ENCODE data around the gene BEX4. TPM values are rescaled to one million over a fixed set of nuclear protein-coding genes. Genes with fewer than 3 reads are reported as not detected.

BEX4 gene
- total and polyA plus RNA-seq, 2 of the 4 experiments (the other 2 are of a cell fraction) = 0.54 to 6.8 TPM

GRCh38 chrX:103236296-103236695 is 21.4 kb downstream of the BEX4 start:
- H3K27ac ChIP-seq (ENCODE audit: insufficient read depth, low read length) = no peak overlapping the region
- CTCF ChIA-PET = no interaction called here
- dilution Hi-C loops (cut with HindIII; ENCODE audit: low sequenced_read_pairs, unreplicated experiment) = no loop called here

More at GRCh38 chrX:103236296-103236695, 21.4 kb downstream of the BEX4 start:
- no peak overlapping the region for H4K91ac ChIP-seq (ENCODE audit: insufficient read depth, low read depth, low read length)
- H2BK5ac ChIP-seq (ENCODE audit: low read depth, low read length, poor library complexity, severe bottlenecking) = no peak overlapping the region
- WGBS, 2 experiments (ENCODE audit: extremely low coverage in 2 of 2, insufficient read length in 1 of 2) = no CpG with 5 or more reads among the region's 1 CpG
- H3K23ac ChIP-seq (ENCODE audit: low read depth, low read length) = no peak overlapping the region
- H3K4me3 ChIP-seq (ENCODE audit: insufficient read depth, low read depth, low read length) = no peak overlapping the region
- no peak overlapping the region for H4K8ac ChIP-seq (ENCODE audit: low read depth in 2 of 2, low read length in 2 of 2)
- no TSS peak for BruUV-seq (replicated peaks)
- H3K4me1 ChIP-seq (ENCODE audit: control insufficient read depth, insufficient read depth, low read length) = no peaks in the 10 kb centered on the region
- H3K9me3 ChIP-seq (ENCODE audit: control insufficient read depth, insufficient read depth, low read length) = no peaks in the 10 kb centered on the region
- no peak overlapping the region for H3K4me2 ChIP-seq (ENCODE audit: low read depth, low read length)
- no peak overlapping the region for H2AK5ac ChIP-seq (ENCODE audit: low read depth, low read length)
- no peak for TF ChIP-seq CEBPB (IDR thresholded peaks at IDR 0.05; ENCODE audit: low read depth, low read length)
- TF ChIP-seq, protein P1, sequence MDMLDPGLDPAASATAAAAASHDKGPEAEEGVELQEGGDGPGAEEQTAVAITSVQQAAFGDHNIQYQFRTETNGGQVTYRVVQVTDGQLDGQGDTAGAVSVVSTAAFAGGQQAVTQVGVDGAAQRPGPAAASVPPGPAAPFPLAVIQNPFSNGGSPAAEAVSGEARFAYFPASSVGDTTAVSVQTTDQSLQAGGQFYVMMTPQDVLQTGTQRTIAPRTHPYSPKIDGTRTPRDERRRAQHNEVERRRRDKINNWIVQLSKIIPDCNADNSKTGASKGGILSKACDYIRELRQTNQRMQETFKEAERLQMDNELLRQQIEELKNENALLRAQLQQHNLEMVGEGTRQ (IDR thresholded peaks at IDR 0.05; ENCODE audit: low read depth, low read length) = no peak
- TF ChIP-seq SMC3 (IDR thresholded peaks at IDR 0.05; ENCODE audit: low read depth, low read length) = no peak
- TF ChIP-seq POLR2A (IDR thresholded peaks at IDR 0.05; ENCODE audit: low read depth, low read length) = no peak
- H3K18ac ChIP-seq (ENCODE audit: low read depth, low read length) = no peak overlapping the region
- ATAC-seq (ENCODE audit: low read depth) = no peak
- H3K9ac ChIP-seq (ENCODE audit: low read depth, low read length) = no peak overlapping the region
- POLR2A ChIA-PET (ENCODE audit: unreplicated experiment) = no interaction called here
- H3K9me1 ChIP-seq (ENCODE audit: insufficient read depth, low read length) = no peaks in the 10 kb centered on the region
- H4K5ac ChIP-seq (ENCODE audit: low read depth, low read length) = no peak overlapping the region
- no peak overlapping the region for H3K14ac ChIP-seq (replicated peaks; ENCODE audit: low read depth, low read length)
- DNase-seq = no peak
- H3K4ac ChIP-seq (ENCODE audit: low read depth, low read length) = no peak overlapping the region
- peaks cover 7% of the 10 kb centered on the region for H3K27me3 ChIP-seq (ENCODE audit: control insufficient read depth, insufficient read depth, low read length)
- H2BK120ac ChIP-seq (ENCODE audit: low read depth, low read length) = no peak overlapping the region
- H4K20me1 ChIP-seq (ENCODE audit: insufficient read depth, low read length) = no peaks in the 10 kb centered on the region
- H3K36me3 ChIP-seq (ENCODE audit: control insufficient read depth, insufficient read depth, low read length) = no peaks in the 10 kb centered on the region
- no peak overlapping the region for H3K56ac ChIP-seq (ENCODE audit: extremely low read depth, insufficient read depth, low read length)
- no peak overlapping the region for H2AFZ ChIP-seq (replicated peaks; ENCODE audit: low read length, poor library complexity)
- H2BK20ac ChIP-seq (ENCODE audit: low read depth, low read length) = no peak overlapping the region
- no peaks in the 10 kb centered on the region for H3K79me1 ChIP-seq (ENCODE audit: low read depth in 1 of 2, low read length in 2 of 2)
- in situ Hi-C loops (cut with MboI; ENCODE audit: low sequenced_read_pairs) = no loop called here
- intact Hi-C loops (cut with micrococcal nuclease) = no loop called here
- H2AK9ac ChIP-seq (replicated peaks; ENCODE audit: low read depth, low read length, poor library complexity) = no peak overlapping the region
- H2BK15ac ChIP-seq (ENCODE audit: low read depth, low read length) = no peak overlapping the region
